Stomach (tissue), 9 donors: Measurements from ENCODE around the gene RPS24. TPM values are rescaled to one million over a fixed set of nuclear protein-coding genes. Genes with fewer than 3 reads are reported as not detected.

Source experiments
- DNase-seq, 2 donors: peaks; one replicate each; pipeline versions ENCODE4 v3.0.0 to v3.0.0-alpha.2; 2013 to 2019
- H3K27ac ChIP-seq, 5 donors: fragments of 200-600 bp in 4 of 5; sonication (generic) in 4 of 5; one replicate each; pipeline ENCODE4 v1.5.1; 2013 to 2019; ENCODE audit warnings: mild to moderate bottlenecking in 1 of 5, moderate library complexity in 1 of 5
- H3K27me3 ChIP-seq, 3 donors: fragments of 200-600 bp; sonication (generic); one replicate each; pipeline ENCODE4 v1.5.1; 2017 to 2019; ENCODE audit warnings: mixed run types in 1 of 3
- H3K36me3 ChIP-seq, 4 donors: fragments of 200-600 bp; sonication (generic); 1 replicate in 3 of 4; 2 replicates in 1 of 4; pipeline ENCODE4 v1.5.1; 2016 to 2019
- H3K4me1 ChIP-seq, 4 donors: fragments of 200-600 bp; sonication (generic); one replicate each; pipeline ENCODE4 v1.5.1; 2016 to 2019
- H3K4me3 ChIP-seq, 4 donors: fragments of 200-600 bp; sonication (generic) in 3 of 4; one replicate each; pipeline ENCODE4 v1.5.1; 2016 to 2019; ENCODE audit warnings: mild to moderate bottlenecking in 1 of 4
- H3K9me3 ChIP-seq, 4 donors: fragments of 200-600 bp; sonication (generic); one replicate each; pipeline ENCODE4 v1.5.1; 2016 to 2019
- EP300 ChIP-seq: sonication (generic); formaldehyde crosslinking; IDR thresholded peaks from one replicate; pipeline ENCODE4 v1.6.1; 2017; ENCODE audit warnings: antibody characterized with exemption
- POLR2A ChIP-seq, 4 donors: fragments of 450-650 bp; IDR thresholded peaks; one replicate each; pipeline ENCODE4 v1.6.1; 2016; ENCODE audit warnings: antibody characterized with exemption in 4 of 4, control low read depth in 2 of 4, mild to moderate bottlenecking in 1 of 4, moderate library complexity in 1 of 4
- POLR2AphosphoS5 ChIP-seq, 3 donors: sonication (generic); formaldehyde crosslinking; IDR thresholded peaks; one replicate each; pipeline ENCODE4 v1.6.1; 2016; ENCODE audit warnings: antibody characterized with exemption in 3 of 3
- WGBS, 5 donors: extraction: QIAGEN DNeasy Blood & Tissue Kit in 3 of 5; methylation state at CpG; one replicate each; pipeline versions ENCODE4 v1.1.5 to v1.1.7; 2013 to 2018; 5-methylcytosine and 5-hydroxymethylcytosine counted together
- intact Hi-C: fragments of 100-400 bp; cut with DNase I; formaldehyde crosslinking; loops from one replicate; pipeline ENCODE4 v1.15.1; 2023; ENCODE audit warnings: low total_unique reads
- polyA plus RNA-seq, 3 donors: library from polyadenylated mRNA; stranded (reverse); fragments of 200-250 nt; gene quantifications; one replicate each; pipeline ENCODE4 v1.2.3, GENCODE V29; 2013
- total RNA-seq, 5 donors: library from RNA; depleted of rRNA; stranded (reverse); fragments of >200 nt; gene quantifications; one replicate each; pipeline versions ENCODE4 v1.1.0 to v1.2.3, GENCODE V29; 2014 to 2016
- TF ChIP-seq, protein P1 (sequence below), 7 experiments: fragments of 450-650 bp in 4 of 7; fragments of 200-600 bp in 3 of 7; sonication (generic) in 3 of 7; IDR thresholded peaks; one replicate each; pipeline ENCODE4 v1.5.1; 2016 to 2019; ENCODE audit warnings: antibody characterized with exemption in 7 of 7, control low read depth in 2 of 7, mild to moderate bottlenecking in 1 of 7
- donor health status: healthy with polysubstance abuse.
- donor health status: Bipolar disorder and iron deficiency.
- donor health status: healthy.

RPS24 gene
- total and polyA plus RNA-seq, 8 donors, result 936 to 7,888 (median 2,768) TPM

DNA sequence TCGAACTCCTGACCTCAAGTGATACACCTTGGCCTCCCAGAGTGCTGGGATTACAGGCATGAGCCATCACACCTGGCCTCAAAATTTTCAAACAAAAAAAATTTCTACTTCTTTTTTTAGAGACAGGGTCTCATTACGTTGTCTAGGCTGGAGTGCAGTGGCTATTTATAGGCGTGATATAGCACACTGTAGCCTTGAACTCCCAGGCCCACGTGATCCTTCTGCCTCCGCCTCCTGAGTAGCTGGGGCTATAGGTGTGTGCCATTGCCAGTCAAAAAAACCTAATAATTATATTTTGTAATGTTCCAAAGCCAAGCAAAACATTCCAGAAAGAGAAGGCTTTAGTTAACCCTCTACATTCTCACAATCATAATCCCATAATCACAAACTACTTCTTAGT is 18.1 kb upstream of the RPS24 start:
- Histone ChIP-seq H3K4me3 (no peak overlapping the region), H3K27me3 (no peaks in the 10 kb centered on the region), H3K36me3 (peaks cover 87 to 100% (median 100%) of the 10 kb centered on the region in 4 donors), H3K4me1 (no peaks in the 10 kb centered on the region), H3K27ac (no peak overlapping the region), H3K9me3 (no peaks in the 10 kb centered on the region)
- WGBS, 5 donors, result 88 to 95% (median 91%) methylated on average over 5 of the region's 5 CpGs
- intact Hi-C loops, result no loop called here
- no peak for DNase-seq
- TF ChIP-seq EP300, result no peak
- TF ChIP-seq POLR2A (IDR thresholded peaks at IDR 0.05), result no peak
- TF ChIP-seq POLR2AphosphoS5 (IDR thresholded peaks at IDR 0.05), result no peak
- TF ChIP-seq, protein P1, sequence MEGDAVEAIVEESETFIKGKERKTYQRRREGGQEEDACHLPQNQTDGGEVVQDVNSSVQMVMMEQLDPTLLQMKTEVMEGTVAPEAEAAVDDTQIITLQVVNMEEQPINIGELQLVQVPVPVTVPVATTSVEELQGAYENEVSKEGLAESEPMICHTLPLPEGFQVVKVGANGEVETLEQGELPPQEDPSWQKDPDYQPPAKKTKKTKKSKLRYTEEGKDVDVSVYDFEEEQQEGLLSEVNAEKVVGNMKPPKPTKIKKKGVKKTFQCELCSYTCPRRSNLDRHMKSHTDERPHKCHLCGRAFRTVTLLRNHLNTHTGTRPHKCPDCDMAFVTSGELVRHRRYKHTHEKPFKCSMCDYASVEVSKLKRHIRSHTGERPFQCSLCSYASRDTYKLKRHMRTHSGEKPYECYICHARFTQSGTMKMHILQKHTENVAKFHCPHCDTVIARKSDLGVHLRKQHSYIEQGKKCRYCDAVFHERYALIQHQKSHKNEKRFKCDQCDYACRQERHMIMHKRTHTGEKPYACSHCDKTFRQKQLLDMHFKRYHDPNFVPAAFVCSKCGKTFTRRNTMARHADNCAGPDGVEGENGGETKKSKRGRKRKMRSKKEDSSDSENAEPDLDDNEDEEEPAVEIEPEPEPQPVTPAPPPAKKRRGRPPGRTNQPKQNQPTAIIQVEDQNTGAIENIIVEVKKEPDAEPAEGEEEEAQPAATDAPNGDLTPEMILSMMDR (IDR thresholded peaks at IDR 0.05), result no peak

- no peak overlapping the region for H3K4me3 ChIP-seq
- intact Hi-C loops, result no loop called here
- DNase-seq, result no peak
- no peaks in the 10 kb centered on the region for H3K27me3 ChIP-seq
- no peaks in the 10 kb centered on the region for H3K9me3 ChIP-seq
- TF ChIP-seq, protein P1 (IDR thresholded peaks at IDR 0.05), result no peak
- TF ChIP-seq POLR2AphosphoS5 (IDR thresholded peaks at IDR 0.05), result no peak
- no peak for TF ChIP-seq EP300
- no peak for TF ChIP-seq POLR2A (IDR thresholded peaks at IDR 0.05)
- no peaks in the 10 kb centered on the region for H3K4me1 ChIP-seq
- H3K27ac ChIP-seq, result no peak overlapping the region
- WGBS, 5 donors, result 70 to 86% (median 86%) methylated on average over 5 of the region's 5 CpGs
- H3K36me3 ChIP-seq, result peaks cover 91 to 100% (median 100%) of the 10 kb centered on the region in 4 donors
These were observed 15.8 kb upstream of the RPS24 start for GRCh38 chr10:78017856-78018255.

GRCh38 chr10:78019264-78019663 is 14.4 kb upstream of the RPS24 start:
- peaks cover 92 to 100% (median 100%) of the 10 kb centered on the region in 4 donors for H3K36me3 ChIP-seq
- H3K4me3 ChIP-seq, result no peak overlapping the region
- no peaks in the 10 kb centered on the region for H3K4me1 ChIP-seq
- no peaks in the 10 kb centered on the region for H3K27me3 ChIP-seq
- WGBS, 5 donors, result 68 to 85% (median 79%) methylated on average over 3 of the region's 3 CpGs
- no peak for DNase-seq
- TF ChIP-seq POLR2A (IDR thresholded peaks at IDR 0.05) (no peak), POLR2AphosphoS5 (IDR thresholded peaks at IDR 0.05) (no peak), EP300 (no peak)
- TF ChIP-seq, protein P1 (IDR thresholded peaks at IDR 0.05), result no peak
- H3K27ac ChIP-seq, result no peak overlapping the region
- intact Hi-C loops, result no loop called here
- H3K9me3 ChIP-seq, result no peaks in the 10 kb centered on the region

DNA sequence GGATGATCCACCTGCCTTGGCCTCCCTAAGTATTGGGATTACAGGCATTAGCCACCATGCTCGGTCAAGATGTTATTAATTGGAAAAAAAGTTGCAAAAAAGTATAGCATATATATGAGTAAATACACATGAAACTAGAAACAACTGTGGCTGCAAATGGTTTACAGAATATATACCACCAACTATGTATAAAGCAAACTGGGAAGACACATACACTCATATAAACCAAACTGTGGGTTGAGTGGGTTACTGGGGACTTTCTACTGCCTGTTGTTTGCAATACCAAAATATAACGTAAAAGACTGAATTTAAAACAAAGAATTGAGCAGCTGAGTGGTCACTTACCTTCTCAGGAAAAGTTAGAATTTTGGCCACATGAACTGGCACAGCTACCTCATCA is 12.5 kb upstream of the RPS24 start:
- peaks cover 94 to 100% (median 100%) of the 10 kb centered on the region in 4 donors for H3K36me3 ChIP-seq

DNA sequence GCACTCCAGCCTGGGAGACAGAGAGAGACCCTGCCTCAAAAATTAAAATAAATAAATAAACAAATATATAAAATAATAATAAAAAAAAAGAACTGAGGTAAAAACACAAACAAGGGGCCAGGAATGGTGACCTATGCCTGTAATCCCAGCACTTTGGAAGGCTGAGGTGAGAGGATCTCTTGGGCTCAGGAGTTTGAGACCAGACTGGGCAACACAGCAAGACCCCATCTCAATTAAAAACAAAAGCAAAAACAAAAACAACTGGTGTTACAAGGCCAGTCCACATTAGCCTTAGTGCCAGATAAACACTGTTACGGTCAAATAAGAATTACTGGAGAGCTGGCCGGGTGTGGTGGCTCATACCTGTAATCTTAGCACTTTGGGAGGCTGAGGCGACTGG is 9.9 kb upstream of the RPS24 start:
- Histone ChIP-seq H3K4me1 (peaks cover 12 to 25% (median 20%) of the 10 kb centered on the region in 4 donors), H3K36me3 (peaks cover 69 to 77% (median 76%) of the 10 kb centered on the region in 4 donors), H3K27ac (no peak overlapping the region), H3K4me3 (no peak overlapping the region), H3K9me3 (no peaks in the 10 kb centered on the region), H3K27me3 (no peaks in the 10 kb centered on the region)
- intact Hi-C loops, result no loop called here
- no peak for TF ChIP-seq POLR2AphosphoS5 (IDR thresholded peaks at IDR 0.05)
- TF ChIP-seq, protein P1 (IDR thresholded peaks at IDR 0.05), result no peak
- TF ChIP-seq POLR2A (IDR thresholded peaks at IDR 0.05), result no peak
- WGBS, 5 donors, result 93 to 98% (median 95%) methylated on average over 3 of the region's 3 CpGs
- no peak for DNase-seq

More for the DNA sequence above, 12.5 kb upstream of the RPS24 start:
- H3K9me3 ChIP-seq, result no peaks in the 10 kb centered on the region
- no peaks in the 10 kb centered on the region for H3K4me1 ChIP-seq
- no peak overlapping the region for H3K27ac ChIP-seq
- no peaks in the 10 kb centered on the region for H3K27me3 ChIP-seq
- no peak for TF ChIP-seq POLR2AphosphoS5 (IDR thresholded peaks at IDR 0.05)
- H3K4me3 ChIP-seq, result no peak overlapping the region
- intact Hi-C loops, result no loop called here
- DNase-seq, result no peak
- 74 to 90% (median 85%) methylated on average over 2 of the region's 2 CpGs for WGBS, 5 donors
